SK-N-SH (cell line): ENCODE measurements around the gene U2SURP. TPM values are rescaled to one million over a fixed set of nuclear protein-coding genes. Genes with fewer than 3 reads are reported as not detected.

Experiments
- CTCF ChIA-PET: fragments of 300-600, 350-600 bp; formaldehyde crosslinking; extraction: SDS; loops from one replicate; lab custom pipeline; 2021; lab: Yijun Ruan, JAX
- POLR2A ChIA-PET: fragments of 350-600 bp; sonication (Branson Sonifier 250); formaldehyde crosslinking; extraction: SDS; loops from one replicate; lab custom pipeline; 2020; ENCODE audit warnings: antibody characterized with exemption, inconsistent platforms; lab: Yijun Ruan, JAX
- DNase-seq: peaks from one replicate; pipeline ENCODE4 v3.0.0; 2012
- H2AFZ ChIP-seq: fragments of 200-600 bp; sonication (generic); 2 replicates; pipeline ENCODE4 v1.8.1; 2016; ENCODE audit warnings: antibody characterized with exemption, mild to moderate bottlenecking, low read depth
- H3F3A ChIP-seq: fragments of 200-600 bp; sonication (generic); replicated peaks from 2 replicates; pipeline ENCODE3; 2016; ENCODE audit warnings: antibody characterized with exemption, mild to moderate bottlenecking; ENCODE audit not compliant: insufficient read depth
- H3K27ac ChIP-seq, 2 experiments: fragments of 200-500 bp in 1 of 2; fragments of 200-600 bp in 1 of 2; sonication (Bioruptor generic) in 1 of 2; sonication (generic), shearing (Covaris generic) in 1 of 2; 2 replicates each; pipeline versions ENCODE4 v1.5.1 to v1.6.1; 2014 to 2016; ENCODE audit warnings: low read depth in 2 of 2, inconsistent platforms in 1 of 2, low read length in 1 of 2, mild to moderate bottlenecking in 1 of 2, mixed read lengths in 1 of 2
- H3K27me3 ChIP-seq: fragments of 200-600 bp; sonication (generic), shearing (Covaris generic); 2 replicates; pipeline ENCODE4 v1.6.1; 2016; ENCODE audit warnings: mixed run types; ENCODE audit not compliant: insufficient read depth
- H3K36me3 ChIP-seq, 2 experiments: fragments of 200-500 bp in 1 of 2; fragments of 200-600 bp in 1 of 2; sonication (Bioruptor generic) in 1 of 2; sonication (generic) in 1 of 2; replicated peaks in 1 of 2; 2 replicates each; pipeline versions ENCODE3 to v1.5.1; 2014 to 2016; ENCODE audit warnings: low read length in 1 of 2, mild to moderate bottlenecking in 1 of 2; ENCODE audit not compliant: insufficient read depth in 2 of 2, control insufficient read depth in 1 of 2
- H3K4me1 ChIP-seq, 2 experiments: fragments of 200-500 bp in 1 of 2; fragments of 200-600 bp in 1 of 2; sonication (Bioruptor generic) in 1 of 2; sonication (generic), shearing (Covaris generic) in 1 of 2; 2 replicates each; pipeline versions ENCODE4 v1.5.1 to v1.6.1; 2014 to 2016; ENCODE audit warnings: low read depth in 1 of 2, low read length in 1 of 2, mixed run types in 1 of 2; ENCODE audit not compliant: insufficient read depth in 2 of 2, control insufficient read depth in 1 of 2
- H3K4me2 ChIP-seq: fragments of 200-600 bp; sonication (generic), shearing (Covaris generic); 2 replicates; pipeline ENCODE4 v1.6.1; 2017; ENCODE audit warnings: mixed run types
- H3K4me3 ChIP-seq, 2 experiments: fragments of 200-500 bp in 1 of 2; fragments of 200-600 bp in 1 of 2; sonication (Bioruptor generic) in 1 of 2; sonication (generic), shearing (Covaris generic) in 1 of 2; 2 replicates each; pipeline versions ENCODE4 v1.5.1 to v1.8.1; 2014 to 2016; ENCODE audit warnings: low read depth in 2 of 2, inconsistent platforms in 1 of 2, low read length in 1 of 2, mild to moderate bottlenecking in 1 of 2, mixed read lengths in 1 of 2, moderate library complexity in 1 of 2
- H3K79me2 ChIP-seq: fragments of 200-600 bp; sonication (generic); 2 replicates; pipeline ENCODE4 v1.8.1; 2017; ENCODE audit warnings: mild to moderate bottlenecking; ENCODE audit not compliant: insufficient read depth
- H3K9ac ChIP-seq: fragments of 200-600 bp; sonication (generic); 2 replicates; pipeline ENCODE4 v1.6.1; 2017; ENCODE audit warnings: mixed run types
- H3K9me2 ChIP-seq: fragments of 200-600 bp; sonication (generic); 2 replicates; pipeline ENCODE4 v1.6.1; 2017; ENCODE audit warnings: mixed run types
- H3K9me3 ChIP-seq: fragments of 200-600 bp; sonication (generic); 2 replicates; pipeline ENCODE4 v1.6.1; 2017; ENCODE audit warnings: mixed run types, mild to moderate bottlenecking, moderate library complexity
- H4K20me1 ChIP-seq: fragments of 200-600 bp; sonication (generic); 2 replicates; pipeline ENCODE4 v1.6.1; 2017; ENCODE audit warnings: mild to moderate bottlenecking, mixed run types; ENCODE audit not compliant: insufficient read depth
- CHD2 ChIP-seq: fragments of 150-350 bp; IDR thresholded peaks from 2 replicates; pipeline ENCODE4 v1.6.1; 2018; ENCODE audit warnings: low read length; ENCODE audit not compliant: partially characterized antibody
- FOSL2 ChIP-seq: IDR thresholded peaks from 2 replicates; pipeline ENCODE4 v1.4.0; 2012; ENCODE audit warnings: low read depth, mild to moderate bottlenecking, moderate library complexity, borderline replicate concordance
- JUND ChIP-seq: IDR thresholded peaks from 2 replicates; pipeline ENCODE4 v1.4.0; 2012
- POLR2AphosphoS5 ChIP-seq: IDR thresholded peaks from 2 replicates; pipeline ENCODE4 v1.6.1; 2012; ENCODE audit warnings: low read depth, low read length
- RAD21 ChIP-seq: IDR thresholded peaks from 2 replicates; pipeline ENCODE4 v1.6.1; 2012; ENCODE audit warnings: mild to moderate bottlenecking, low read length
- RXRA ChIP-seq: IDR thresholded peaks from 2 replicates; pipeline ENCODE4 v1.4.0; 2012; ENCODE audit warnings: low read depth, mild to moderate bottlenecking, borderline replicate concordance
- TAF1 ChIP-seq: IDR thresholded peaks from 2 replicates; pipeline ENCODE4 v1.6.1; 2012; ENCODE audit warnings: low read depth, mild to moderate bottlenecking, low read length, moderate library complexity, borderline replicate concordance
- WGBS: methylation state at CpG from one replicate; pipeline ENCODE4 v1.1.6; 2017; ENCODE audit warnings: low lambda C conversion rate; 5-methylcytosine and 5-hydroxymethylcytosine counted together
- polyA plus RNA-seq, 3 experiments: library from polyadenylated mRNA; depleted of rRNA; stranded (reverse); fragments of >200 nt; gene quantifications; 2 replicates each; pipeline ENCODE4 v1.2.3, GENCODE V29; 2012
- TF ChIP-seq, protein P1 (sequence below): IDR thresholded peaks from 2 replicates; pipeline ENCODE4 v1.6.1; 2012; ENCODE audit warnings: mild to moderate bottlenecking, low read depth, low read length, moderate library complexity
- TF ChIP-seq, protein P2 (sequence below): fragments of 150-350 bp; IDR thresholded peaks from 2 replicates; pipeline ENCODE4 v1.6.1; 2016; ENCODE audit warnings: mild to moderate bottlenecking, low read depth, low read length
- TF ChIP-seq, protein P3 (sequence below): IDR thresholded peaks from 2 replicates; pipeline ENCODE4 v1.4.0; 2012; ENCODE audit warnings: low read depth, borderline replicate concordance
- TF ChIP-seq, protein P4 (sequence below): IDR thresholded peaks from 2 replicates; pipeline ENCODE4 v1.4.0; 2012; ENCODE audit warnings: low read depth, borderline replicate concordance
- TF ChIP-seq, protein P5 (sequence below): IDR thresholded peaks from 2 replicates; pipeline ENCODE4 v1.4.0; 2012; ENCODE audit warnings: low read depth
- TF ChIP-seq, protein P6 (sequence below): IDR thresholded peaks from 2 replicates; pipeline ENCODE4; 2012

Gene U2SURP
- polyA plus RNA-seq, 1 of the 3 experiments (the other 2 are of a cell fraction): 10.9 TPM

DNA sequence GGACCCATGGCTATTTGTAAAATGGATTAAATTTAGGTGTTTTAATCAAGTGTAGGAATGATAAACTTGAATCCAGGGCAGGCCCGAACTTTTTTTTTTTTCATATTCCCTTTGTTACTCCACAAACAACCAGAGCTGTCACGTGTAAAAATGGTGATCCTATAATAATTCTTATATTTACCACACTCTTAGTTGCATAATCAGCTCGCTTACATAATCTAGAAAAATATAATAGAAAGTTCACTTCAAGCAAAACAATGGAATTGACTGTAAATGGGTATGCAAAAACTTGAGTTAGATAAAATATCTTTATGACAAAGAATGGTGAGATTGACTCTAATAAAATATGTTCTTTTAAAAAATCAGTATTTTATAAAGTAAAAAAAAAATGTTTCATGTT lies 35.8 kb upstream of the U2SURP start:
- H3K36me3 ChIP-seq: no peaks in the 10 kb centered on the region
- WGBS: 50% methylated on average over 3 of the region's 3 CpGs
- CTCF ChIA-PET: interaction anchor here (1.3 kb wide), 1 partner anchor 10 kb away, joined by 4 read pairs; no protein-coding TSS in a partner anchor
- no peaks in the 10 kb centered on the region for H3K9me3 ChIP-seq
- H3K27ac ChIP-seq: no peak overlapping the region
- H3K4me2 ChIP-seq: no peak overlapping the region
- H3K4me3 ChIP-seq: no peak overlapping the region
- H2AFZ ChIP-seq: no peak overlapping the region
- H4K20me1 ChIP-seq: no peaks in the 10 kb centered on the region
- no peak overlapping the region for H3K9ac ChIP-seq
- no peaks in the 10 kb centered on the region for H3K9me2 ChIP-seq
- H3F3A ChIP-seq: no peaks in the 10 kb centered on the region
- DNase-seq: no peak
- POLR2A ChIA-PET: no interaction called here
- H3K79me2 ChIP-seq: no peaks in the 10 kb centered on the region
- H3K4me1 ChIP-seq: peaks cover 3 to 6% of the 10 kb centered on the region in 2 experiments; a peak in 1 of 4 replicates
- H3K27me3 ChIP-seq: no peaks in the 10 kb centered on the region
- TF ChIP-seq, protein P1, sequence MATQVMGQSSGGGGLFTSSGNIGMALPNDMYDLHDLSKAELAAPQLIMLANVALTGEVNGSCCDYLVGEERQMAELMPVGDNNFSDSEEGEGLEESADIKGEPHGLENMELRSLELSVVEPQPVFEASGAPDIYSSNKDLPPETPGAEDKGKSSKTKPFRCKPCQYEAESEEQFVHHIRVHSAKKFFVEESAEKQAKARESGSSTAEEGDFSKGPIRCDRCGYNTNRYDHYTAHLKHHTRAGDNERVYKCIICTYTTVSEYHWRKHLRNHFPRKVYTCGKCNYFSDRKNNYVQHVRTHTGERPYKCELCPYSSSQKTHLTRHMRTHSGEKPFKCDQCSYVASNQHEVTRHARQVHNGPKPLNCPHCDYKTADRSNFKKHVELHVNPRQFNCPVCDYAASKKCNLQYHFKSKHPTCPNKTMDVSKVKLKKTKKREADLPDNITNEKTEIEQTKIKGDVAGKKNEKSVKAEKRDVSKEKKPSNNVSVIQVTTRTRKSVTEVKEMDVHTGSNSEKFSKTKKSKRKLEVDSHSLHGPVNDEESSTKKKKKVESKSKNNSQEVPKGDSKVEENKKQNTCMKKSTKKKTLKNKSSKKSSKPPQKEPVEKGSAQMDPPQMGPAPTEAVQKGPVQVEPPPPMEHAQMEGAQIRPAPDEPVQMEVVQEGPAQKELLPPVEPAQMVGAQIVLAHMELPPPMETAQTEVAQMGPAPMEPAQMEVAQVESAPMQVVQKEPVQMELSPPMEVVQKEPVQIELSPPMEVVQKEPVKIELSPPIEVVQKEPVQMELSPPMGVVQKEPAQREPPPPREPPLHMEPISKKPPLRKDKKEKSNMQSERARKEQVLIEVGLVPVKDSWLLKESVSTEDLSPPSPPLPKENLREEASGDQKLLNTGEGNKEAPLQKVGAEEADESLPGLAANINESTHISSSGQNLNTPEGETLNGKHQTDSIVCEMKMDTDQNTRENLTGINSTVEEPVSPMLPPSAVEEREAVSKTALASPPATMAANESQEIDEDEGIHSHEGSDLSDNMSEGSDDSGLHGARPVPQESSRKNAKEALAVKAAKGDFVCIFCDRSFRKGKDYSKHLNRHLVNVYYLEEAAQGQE: no peak
- TF ChIP-seq POLR2AphosphoS5 (no peak), TAF1 (no peak), FOSL2 (no peak), JUND (no peak), RXRA (no peak), RAD21 (no peak), CHD2 (no peak)
- TF ChIP-seq, protein P2, sequence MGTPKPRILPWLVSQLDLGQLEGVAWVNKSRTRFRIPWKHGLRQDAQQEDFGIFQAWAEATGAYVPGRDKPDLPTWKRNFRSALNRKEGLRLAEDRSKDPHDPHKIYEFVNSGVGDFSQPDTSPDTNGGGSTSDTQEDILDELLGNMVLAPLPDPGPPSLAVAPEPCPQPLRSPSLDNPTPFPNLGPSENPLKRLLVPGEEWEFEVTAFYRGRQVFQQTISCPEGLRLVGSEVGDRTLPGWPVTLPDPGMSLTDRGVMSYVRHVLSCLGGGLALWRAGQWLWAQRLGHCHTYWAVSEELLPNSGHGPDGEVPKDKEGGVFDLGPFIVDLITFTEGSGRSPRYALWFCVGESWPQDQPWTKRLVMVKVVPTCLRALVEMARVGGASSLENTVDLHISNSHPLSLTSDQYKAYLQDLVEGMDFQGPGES: no peak
- TF ChIP-seq, protein P3, sequence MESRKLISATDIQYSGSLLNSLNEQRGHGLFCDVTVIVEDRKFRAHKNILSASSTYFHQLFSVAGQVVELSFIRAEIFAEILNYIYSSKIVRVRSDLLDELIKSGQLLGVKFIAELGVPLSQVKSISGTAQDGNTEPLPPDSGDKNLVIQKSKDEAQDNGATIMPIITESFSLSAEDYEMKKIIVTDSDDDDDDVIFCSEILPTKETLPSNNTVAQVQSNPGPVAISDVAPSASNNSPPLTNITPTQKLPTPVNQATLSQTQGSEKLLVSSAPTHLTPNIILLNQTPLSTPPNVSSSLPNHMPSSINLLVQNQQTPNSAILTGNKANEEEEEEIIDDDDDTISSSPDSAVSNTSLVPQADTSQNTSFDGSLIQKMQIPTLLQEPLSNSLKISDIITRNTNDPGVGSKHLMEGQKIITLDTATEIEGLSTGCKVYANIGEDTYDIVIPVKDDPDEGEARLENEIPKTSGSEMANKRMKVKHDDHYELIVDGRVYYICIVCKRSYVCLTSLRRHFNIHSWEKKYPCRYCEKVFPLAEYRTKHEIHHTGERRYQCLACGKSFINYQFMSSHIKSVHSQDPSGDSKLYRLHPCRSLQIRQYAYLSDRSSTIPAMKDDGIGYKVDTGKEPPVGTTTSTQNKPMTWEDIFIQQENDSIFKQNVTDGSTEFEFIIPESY: no peak
- TF ChIP-seq, protein P4, sequence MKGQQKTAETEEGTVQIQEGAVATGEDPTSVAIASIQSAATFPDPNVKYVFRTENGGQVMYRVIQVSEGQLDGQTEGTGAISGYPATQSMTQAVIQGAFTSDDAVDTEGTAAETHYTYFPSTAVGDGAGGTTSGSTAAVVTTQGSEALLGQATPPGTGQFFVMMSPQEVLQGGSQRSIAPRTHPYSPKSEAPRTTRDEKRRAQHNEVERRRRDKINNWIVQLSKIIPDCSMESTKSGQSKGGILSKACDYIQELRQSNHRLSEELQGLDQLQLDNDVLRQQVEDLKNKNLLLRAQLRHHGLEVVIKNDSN: no peak
- TF ChIP-seq, protein P5, sequence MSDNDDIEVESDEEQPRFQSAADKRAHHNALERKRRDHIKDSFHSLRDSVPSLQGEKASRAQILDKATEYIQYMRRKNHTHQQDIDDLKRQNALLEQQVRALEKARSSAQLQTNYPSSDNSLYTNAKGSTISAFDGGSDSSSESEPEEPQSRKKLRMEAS: no peak
- TF ChIP-seq, protein P6, sequence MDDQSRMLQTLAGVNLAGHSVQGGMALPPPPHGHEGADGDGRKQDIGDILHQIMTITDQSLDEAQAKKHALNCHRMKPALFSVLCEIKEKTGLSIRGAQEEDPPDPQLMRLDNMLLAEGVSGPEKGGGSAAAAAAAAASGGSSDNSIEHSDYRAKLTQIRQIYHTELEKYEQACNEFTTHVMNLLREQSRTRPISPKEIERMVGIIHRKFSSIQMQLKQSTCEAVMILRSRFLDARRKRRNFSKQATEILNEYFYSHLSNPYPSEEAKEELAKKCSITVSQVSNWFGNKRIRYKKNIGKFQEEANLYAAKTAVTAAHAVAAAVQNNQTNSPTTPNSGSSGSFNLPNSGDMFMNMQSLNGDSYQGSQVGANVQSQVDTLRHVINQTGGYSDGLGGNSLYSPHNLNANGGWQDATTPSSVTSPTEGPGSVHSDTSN: no peak
